Transverse colon (tissue), 3 donors: ENCODE results near the gene BCL6B.

Source experiments
- CTCF ChIP-seq, 5 experiments: fragments of 200-600 bp in 3 of 5; fragments of 450-650 bp in 2 of 5; sonication (generic) in 3 of 5; IDR thresholded peaks; 1 replicate in 2 of 5; 2 replicates in 3 of 5; pipeline ENCODE4 v1.5.1; 2016 to 2017; ENCODE audit warnings: antibody characterized with exemption in 5 of 5, inconsistent platforms in 3 of 5, mild to moderate bottlenecking in 2 of 5, moderate library complexity in 1 of 5
- POLR2A ChIP-seq: fragments of 450-650 bp; IDR thresholded peaks from one replicate; pipeline ENCODE4 v1.6.1; 2016; ENCODE audit warnings: antibody characterized with exemption, mild to moderate bottlenecking, moderate library complexity

GRCh38 chr17:7019839-7020519 is 2.9 kb upstream of the BCL6B start:
- no peak for TF ChIP-seq POLR2A
- no peak for TF ChIP-seq CTCF (IDR thresholded peaks at IDR 0.05)
